Measurements from ENCODE around the gene ZNF841. TPM values are rescaled to one million over a fixed set of nuclear protein-coding genes. Genes with fewer than 3 reads are reported as not detected.

Gene ZNF841
- total and polyA plus RNA-seq, 9 of the 15 experiments (the other 6 are each of a cell fraction or from before 2014, with no cell fraction given): 3.1 to 17.1 (median 11.0) TPM

DNA sequence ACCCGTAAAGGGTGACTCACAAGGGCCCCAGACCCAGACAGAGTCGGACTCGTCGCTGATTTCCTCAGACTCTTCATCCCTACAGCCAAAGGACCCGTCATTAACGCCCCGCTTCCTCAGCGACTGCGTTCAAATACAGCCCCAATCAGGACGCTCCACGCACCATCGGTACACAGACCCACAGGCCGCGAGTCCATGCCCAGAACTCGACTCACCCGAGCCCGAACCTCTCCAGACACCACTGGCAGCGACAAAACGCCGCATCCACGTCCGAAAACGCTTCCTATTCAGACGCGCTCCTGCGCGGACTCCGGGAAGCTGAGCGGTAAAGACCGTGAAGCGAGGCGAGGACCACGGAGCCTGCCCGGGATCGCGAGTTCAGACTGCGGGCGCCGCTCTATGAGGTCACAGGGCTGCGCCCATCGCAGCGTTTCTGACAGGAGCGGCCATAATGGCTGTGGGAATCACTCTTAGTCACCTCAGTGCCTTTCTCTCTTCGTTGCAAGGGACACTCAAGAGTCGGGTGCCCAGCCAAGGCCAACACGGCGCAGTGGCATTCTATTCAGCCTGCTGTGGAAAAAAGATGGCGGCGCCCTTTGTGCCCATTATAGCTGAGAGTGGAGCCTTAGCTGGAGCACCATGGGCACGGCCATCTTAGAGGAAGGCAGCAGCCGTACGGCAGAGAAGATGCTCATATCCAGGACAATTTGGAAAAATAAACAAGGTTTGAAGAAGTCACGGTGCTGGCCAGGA is 67.4 kb downstream of the ZNF841 start, which contains the start of gene ZNF614 (continued):
- TF ChIP-seq MYBL2 (IDR thresholded peaks at IDR 0.05; ENCODE audit: low read depth): peak; percentile 76
- no peak for TF ChIP-seq MYBL2 (CRISPR knock-in tag; IDR thresholded peaks at IDR 0.05; ENCODE audit: borderline replicate concordance)
- TF ChIP-seq, protein P1, sequence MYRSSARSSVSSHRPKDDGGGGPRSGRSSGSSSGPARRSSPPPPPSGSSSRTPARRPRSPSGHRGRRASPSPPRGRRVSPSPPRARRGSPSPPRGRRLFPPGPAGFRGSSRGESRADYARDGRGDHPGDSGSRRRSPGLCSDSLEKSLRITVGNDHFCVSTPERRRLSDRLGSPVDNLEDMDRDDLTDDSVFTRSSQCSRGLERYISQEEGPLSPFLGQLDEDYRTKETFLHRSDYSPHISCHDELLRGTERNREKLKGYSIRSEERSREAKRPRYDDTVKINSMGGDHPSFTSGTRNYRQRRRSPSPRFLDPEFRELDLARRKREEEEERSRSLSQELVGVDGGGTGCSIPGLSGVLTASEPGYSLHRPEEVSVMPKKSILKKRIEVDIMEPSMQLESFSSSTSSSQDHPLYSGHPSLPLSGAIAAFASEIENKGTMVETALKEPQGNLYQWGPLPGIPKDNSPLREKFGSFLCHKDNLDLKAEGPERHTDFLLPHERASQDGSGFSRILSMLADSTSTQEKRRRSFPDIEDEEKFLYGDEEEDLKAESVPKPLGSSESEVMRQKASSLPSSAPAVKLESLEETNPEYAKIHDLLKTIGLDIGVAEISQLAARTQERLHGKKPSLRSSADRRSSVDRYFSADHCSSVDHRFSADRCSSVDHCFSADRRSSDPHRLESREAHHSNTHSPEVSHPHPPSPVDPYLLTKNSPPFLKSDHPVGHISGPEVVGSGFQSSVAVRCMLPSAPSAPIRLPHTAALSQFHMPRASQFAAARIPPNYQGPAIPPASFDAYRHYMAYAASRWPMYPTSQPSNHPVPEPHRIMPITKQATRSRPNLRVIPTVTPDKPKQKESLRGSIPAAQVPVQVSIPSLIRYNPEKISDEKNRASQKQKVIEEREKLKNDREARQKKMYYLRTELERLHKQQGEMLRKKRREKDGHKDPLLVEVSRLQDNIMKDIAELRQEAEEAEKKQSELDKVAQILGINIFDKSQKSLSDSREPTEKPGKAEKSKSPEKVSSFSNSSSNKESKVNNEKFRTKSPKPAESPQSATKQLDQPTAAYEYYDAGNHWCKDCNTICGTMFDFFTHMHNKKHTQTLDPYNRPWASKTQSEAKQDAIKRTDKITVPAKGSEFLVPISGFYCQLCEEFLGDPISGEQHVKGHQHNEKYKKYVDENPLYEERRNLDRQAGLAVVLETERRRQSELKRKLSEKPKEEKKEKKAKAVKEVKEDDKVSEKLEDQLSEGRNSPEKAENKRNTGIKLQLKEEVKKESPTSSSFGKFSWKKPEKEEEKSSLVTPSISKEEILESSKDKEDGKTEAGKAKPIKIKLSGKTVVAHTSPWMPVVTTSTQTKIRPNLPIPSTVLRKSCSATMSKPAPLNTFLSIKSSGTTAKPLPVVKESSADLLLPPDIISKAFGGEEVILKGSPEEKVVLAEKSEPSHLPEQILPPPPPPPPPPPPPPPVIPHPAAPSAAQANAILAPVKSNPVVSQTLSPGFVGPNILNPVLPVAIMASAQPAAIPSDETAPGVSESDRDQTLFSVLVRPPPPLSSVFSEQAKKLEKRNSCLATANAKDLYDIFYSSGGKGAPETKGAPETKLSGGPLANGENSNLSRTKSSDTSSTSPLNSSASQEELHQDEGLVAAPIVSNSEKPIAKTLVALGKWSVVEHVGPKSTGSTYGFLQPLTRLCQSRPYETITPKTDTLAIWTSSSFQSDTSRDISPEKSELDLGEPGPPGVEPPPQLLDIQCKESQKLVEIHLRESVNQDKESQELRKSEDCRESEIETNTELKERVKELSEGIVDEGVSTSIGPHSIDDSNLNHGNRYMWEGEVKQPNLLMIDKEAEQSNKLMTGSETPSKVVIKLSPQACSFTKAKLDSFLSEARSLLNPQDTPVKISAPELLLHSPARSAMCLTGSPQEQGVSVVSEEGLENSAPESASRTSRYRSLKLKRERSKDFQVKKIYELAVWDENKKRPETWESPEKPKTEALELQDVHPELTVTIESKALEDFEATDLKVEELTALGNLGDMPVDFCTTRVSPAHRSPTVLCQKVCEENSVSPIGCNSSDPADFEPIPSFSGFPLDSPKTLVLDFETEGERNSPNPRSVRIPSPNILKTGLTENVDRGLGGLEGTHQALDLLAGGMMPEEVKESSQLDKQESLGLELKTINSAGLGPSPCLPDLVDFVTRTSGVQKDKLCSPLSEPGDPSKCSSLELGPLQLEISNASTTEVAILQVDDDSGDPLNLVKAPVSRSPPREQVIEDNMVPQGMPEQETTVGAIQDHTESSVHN (IDR thresholded peaks at IDR 0.05; ENCODE audit: borderline replicate concordance in 1 of 2, low read depth in 1 of 2): no peak
- TF ChIP-seq DPF2 (IDR thresholded peaks at IDR 0.05): peak; percentile 50; the same call in 1 of the 2 replicates
- TF ChIP-seq, protein P2, sequence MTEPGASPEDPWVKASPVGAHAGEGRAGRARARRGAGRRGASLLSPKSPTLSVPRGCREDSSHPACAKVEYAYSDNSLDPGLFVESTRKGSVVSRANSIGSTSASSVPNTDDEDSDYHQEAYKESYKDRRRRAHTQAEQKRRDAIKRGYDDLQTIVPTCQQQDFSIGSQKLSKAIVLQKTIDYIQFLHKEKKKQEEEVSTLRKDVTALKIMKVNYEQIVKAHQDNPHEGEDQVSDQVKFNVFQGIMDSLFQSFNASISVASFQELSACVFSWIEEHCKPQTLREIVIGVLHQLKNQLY (CRISPR knock-in tag; conservative IDR thresholded peaks at IDR 0.05): no peak
- TF ChIP-seq ZC3H4 (CRISPR knock-in tag; IDR thresholded peaks at IDR 0.05; ENCODE audit: borderline replicate concordance): no peak
- TF ChIP-seq, protein P3, sequence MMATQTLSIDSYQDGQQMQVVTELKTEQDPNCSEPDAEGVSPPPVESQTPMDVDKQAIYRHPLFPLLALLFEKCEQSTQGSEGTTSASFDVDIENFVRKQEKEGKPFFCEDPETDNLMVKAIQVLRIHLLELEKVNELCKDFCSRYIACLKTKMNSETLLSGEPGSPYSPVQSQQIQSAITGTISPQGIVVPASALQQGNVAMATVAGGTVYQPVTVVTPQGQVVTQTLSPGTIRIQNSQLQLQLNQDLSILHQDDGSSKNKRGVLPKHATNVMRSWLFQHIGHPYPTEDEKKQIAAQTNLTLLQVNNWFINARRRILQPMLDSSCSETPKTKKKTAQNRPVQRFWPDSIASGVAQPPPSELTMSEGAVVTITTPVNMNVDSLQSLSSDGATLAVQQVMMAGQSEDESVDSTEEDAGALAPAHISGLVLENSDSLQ (IDR thresholded peaks at IDR 0.05): peak; percentile 75
- TF ChIP-seq STAT5A (IDR thresholded peaks at IDR 0.05; ENCODE audit: borderline replicate concordance, low read length): no peak
- TF ChIP-seq POLR2A (conservative IDR thresholded peaks at IDR 0.05): peak; percentile 94
- peak; percentile 85 for TF ChIP-seq HDAC8 (tag; IDR thresholded peaks at IDR 0.05)
- TF ChIP-seq ZNF431 (CRISPR knock-in tag; IDR thresholded peaks at IDR 0.05): no peak
- peak; percentile 91 for TF ChIP-seq ZNF766 (CRISPR knock-in tag; conservative IDR thresholded peaks at IDR 0.05)
- peak; percentile 55; the same call in 1 of the 2 replicates for TF ChIP-seq SAFB (IDR thresholded peaks at IDR 0.05; ENCODE audit: borderline replicate concordance, low read depth, low read length)
- TF ChIP-seq HSF4 (CRISPR knock-in tag; IDR thresholded peaks at IDR 0.05; ENCODE audit: borderline replicate concordance): no peak
- no peak for TF ChIP-seq EHMT2 (IDR thresholded peaks at IDR 0.05)
- TF ChIP-seq ZFP36 (IDR thresholded peaks at IDR 0.05; ENCODE audit: low read depth, low read length, partially characterized antibody): no peak
- peak; percentile 36; the same call in 1 of the 2 replicates for TF ChIP-seq MIER1 (IDR thresholded peaks at IDR 0.05; ENCODE audit: low read depth)
- peak; percentile 91 for TF ChIP-seq RBBP5 (IDR thresholded peaks at IDR 0.05; ENCODE audit: borderline replicate concordance, insufficient read depth, low read length, poor library complexity, severe bottlenecking)
